ENCODE measurements around the gene FAM163A.
"Not testable (repeated sequence)": the region's sequence is repeated elsewhere in the genome, so short reads cannot be mapped to it uniquely, and the experiment has no call there.

Gene FAM163A

DNA sequence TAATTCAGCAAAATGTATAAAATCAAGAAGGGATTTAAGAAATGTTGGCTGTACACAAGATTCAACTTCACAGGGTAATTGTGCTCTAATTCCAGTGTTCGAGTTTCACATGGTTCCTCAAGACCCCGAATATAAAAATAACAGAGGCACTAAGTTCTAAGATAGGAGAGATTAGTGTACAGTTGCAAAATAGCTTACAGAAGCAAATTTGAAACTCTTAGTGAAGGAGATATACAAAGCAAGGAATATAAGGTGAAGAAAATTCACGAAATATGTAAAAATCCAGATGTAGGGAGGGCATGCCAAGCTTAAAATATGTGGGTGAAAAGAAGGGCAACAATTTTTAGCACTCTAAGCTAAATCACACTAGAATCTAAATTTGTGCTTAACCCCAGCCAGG is 105.1 kb downstream of the FAM163A start:
- DNase-seq (ENCODE audit: low spot score) (no peak), FAIRE-seq (no peak)

DNA sequence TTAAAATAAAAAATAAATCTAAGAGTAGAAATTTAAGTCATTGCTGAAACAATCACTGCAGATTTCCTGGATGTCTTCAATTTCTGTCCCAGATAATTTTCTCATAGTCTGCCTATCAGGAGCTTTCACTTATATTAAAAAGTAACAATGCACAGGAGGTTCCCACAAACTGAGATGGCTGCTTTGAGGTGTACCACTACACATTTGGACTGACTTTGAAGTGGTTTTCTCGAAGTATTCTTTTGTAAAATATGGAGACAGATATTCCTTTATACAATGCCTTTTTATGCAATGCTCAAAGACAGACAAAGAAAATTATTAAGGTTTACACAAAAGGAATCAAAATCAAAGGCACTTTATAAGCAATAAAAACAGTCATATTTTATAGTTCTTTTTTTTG is 110.0 kb downstream of the FAM163A start:
- no peak for FAIRE-seq

DNA sequence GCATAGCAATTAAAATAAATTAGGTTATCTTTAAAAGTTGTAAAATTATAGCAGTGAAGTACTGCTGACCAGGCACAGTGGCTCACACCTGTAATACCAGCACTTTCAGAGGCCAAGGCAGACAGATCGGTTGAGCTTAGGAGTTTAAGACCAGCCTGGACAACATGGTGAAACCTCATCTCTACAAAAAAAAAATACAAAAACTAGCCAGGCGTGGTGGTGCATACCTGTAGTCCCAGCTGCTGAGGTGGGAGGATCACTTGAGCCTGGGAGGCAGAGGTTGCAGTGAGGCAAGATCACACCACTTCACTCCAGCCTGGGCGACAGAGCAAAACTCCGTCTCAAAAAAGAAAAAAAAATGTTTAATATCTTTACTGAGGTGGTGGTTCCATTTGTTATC is 112.7 kb downstream of the FAM163A start:
- DNase-seq (ENCODE audit: low spot score); FAIRE-seq: not testable (repeated sequence)

More for the DNA sequence above, 110.0 kb downstream of the FAM163A start:
- DNase-seq (ENCODE audit: low spot score) = no peak

DNA sequence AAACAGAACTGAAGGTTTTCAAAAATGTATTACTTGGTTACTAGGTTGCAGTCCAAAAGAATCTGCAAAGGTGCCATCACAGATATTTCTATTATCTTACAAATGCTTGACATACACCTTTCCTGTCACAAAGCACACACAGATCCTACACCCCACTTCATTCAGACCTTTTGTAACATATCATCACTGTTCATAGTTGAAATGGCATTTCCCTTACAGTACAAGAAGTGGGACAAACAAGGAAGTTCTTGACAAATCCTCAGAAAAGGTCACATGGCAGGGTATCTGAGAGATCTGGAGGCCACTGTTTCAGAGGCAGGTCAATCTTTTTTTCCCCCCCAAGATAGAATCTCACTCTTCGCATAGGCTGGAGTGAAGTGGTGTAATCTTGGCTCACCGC is 113.2 kb downstream of the FAM163A start:
- DNase-seq (ENCODE audit: low spot score) (no peak), FAIRE-seq (no peak)

DNA sequence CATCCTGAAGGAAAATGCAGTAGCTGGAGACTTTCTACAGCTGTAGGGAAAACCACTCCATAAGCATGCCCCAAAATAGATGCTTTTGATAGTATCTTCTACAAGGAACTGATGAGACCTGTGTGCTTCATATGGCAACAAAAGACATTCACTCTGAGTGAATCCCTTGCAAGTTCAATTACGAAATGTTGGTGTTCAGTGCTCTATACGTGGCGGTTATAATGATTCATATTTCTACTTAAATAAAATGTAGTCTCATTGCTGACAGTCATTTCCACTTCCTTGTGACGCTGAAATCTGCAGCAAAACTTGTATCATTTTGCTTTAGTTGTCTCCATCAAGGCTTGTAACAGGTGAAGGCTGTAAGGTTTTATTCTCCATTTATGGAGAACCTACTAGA is 113.9 kb downstream of the FAM163A start:
- DNase-seq (ENCODE audit: low spot score) (no peak), FAIRE-seq (no peak)

DNA sequence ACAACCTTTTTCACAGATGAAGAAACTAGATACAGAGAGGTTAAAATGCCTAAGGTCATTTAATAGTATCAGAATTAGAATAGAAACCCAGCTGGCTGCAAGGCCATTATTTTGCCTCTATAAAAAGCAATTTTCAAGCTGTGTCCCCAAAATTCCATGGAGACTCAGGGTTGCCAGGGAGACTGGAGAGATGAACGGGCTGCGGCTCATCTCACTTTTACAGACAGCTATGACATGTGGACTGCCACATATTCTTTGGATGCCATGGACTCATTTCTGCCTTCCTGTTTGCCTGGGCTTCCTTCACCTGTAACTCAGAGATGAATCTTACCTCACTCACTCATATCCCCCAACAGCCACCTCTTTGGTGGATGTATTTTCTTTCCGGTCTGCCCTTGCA is 117.6 kb downstream of the FAM163A start:
- DNase-seq (ENCODE audit: low spot score) = no peak
- no peak for FAIRE-seq

DNA sequence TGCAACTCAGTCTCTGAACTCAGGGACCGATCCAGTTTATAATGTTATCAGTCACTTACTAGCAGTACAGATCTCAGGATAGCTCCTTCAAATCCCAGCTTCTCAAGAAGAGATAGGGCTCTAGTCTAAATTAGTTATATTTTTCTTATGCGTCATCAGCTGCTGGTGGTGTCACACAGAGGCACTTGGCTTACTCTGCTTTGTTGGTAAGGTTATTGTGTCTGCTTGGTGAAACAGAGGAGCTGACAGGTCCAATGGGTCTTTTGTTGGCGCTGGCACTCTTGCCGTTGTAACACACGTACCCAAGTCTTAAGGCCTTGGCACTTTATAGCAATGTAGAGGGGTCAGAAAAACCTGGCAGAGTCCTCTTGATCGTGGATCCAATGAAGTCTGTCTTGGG is 122.3 kb downstream of the FAM163A start:
- FAIRE-seq = no peak
- DNase-seq (ENCODE audit: low spot score) = no peak

Measured in urothelium cell line (cell line).